PC-3 (cell line): Measurements from ENCODE around the gene TECTA.

Experiments used
- EZH2 ChIP-seq: fragments of 300-600 bp; sonication (generic); IDR thresholded peaks from one replicate; pipeline ENCODE4 v1.6.1; 2017; ENCODE audit warnings: antibody characterized with exemption, mild to moderate bottlenecking, low read length; ENCODE audit not compliant: unreplicated experiment
- EZH2phosphoT487 ChIP-seq: fragments of 300-600 bp; sonication (generic); IDR thresholded peaks from 2 replicates; pipeline ENCODE4 v1.6.1; 2018; ENCODE audit warnings: mild to moderate bottlenecking, antibody characterized with exemption, low read length, borderline replicate concordance
- TF ChIP-seq, protein P1 (sequence below): fragments of 300-600 bp; sonication (generic); conservative IDR thresholded peaks from 2 replicates; pipeline ENCODE4 v1.5.1; 2017; ENCODE audit warnings: antibody characterized with exemption, low read depth, mild to moderate bottlenecking, low read length

- TF ChIP-seq, protein P1, sequence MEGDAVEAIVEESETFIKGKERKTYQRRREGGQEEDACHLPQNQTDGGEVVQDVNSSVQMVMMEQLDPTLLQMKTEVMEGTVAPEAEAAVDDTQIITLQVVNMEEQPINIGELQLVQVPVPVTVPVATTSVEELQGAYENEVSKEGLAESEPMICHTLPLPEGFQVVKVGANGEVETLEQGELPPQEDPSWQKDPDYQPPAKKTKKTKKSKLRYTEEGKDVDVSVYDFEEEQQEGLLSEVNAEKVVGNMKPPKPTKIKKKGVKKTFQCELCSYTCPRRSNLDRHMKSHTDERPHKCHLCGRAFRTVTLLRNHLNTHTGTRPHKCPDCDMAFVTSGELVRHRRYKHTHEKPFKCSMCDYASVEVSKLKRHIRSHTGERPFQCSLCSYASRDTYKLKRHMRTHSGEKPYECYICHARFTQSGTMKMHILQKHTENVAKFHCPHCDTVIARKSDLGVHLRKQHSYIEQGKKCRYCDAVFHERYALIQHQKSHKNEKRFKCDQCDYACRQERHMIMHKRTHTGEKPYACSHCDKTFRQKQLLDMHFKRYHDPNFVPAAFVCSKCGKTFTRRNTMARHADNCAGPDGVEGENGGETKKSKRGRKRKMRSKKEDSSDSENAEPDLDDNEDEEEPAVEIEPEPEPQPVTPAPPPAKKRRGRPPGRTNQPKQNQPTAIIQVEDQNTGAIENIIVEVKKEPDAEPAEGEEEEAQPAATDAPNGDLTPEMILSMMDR, result no peak
- TF ChIP-seq EZH2, result no peak
- no peak for TF ChIP-seq EZH2phosphoT487
Observed at GRCh38 chr11:121207485-121208115, 106.6 kb downstream of the TECTA start.
